ENCODE measurements around the gene AFG3L2.
"Not testable (repeated sequence)": the region's sequence is repeated elsewhere in the genome, so short reads cannot be mapped to it uniquely, and the experiment has no call there.

The AFG3L2 gene

DNA sequence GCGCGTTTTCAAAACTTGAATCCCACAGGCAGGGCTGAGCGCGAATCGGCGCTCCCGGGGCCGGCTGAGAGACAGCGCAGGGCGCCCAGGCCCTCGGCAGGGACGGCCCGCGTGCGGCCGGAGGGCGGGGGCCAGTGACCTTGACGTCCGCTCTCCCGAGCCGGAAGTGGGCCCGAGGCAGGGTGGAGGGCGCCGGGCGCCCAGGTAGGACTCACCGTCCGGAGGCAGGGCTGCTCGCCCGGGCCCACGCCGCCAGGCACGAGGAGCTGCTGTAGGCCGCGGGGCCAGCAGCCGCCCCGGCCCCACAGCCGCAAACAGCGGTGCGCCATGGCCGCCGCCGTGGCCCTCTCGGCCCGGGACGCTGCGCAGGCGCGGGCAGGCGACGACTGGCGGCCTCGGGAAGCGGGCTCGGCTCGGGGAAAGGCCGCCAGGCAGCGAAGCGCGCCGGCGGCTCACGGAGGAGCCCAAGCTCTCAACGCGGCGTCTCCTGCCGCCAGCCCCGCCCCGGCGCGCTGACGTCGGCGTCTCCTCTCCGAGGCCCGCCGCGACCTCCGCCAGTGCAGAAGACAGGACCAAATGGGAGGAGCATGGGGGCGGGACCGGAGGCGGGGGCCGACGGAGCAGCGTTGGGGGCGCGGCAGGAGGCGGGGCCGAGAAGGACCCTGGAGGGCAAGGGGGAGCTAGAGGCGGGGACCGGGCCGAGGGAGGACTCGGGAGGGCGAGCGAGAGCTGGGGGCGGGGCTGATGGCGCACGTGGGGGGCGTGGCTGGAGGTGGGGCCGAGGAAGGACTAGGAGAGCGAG, at the start of gene AFG3L2:
TSS of gene AFG3L2 (minus strand) at position 474 of the 802 bp plus-strand sequence. CDS start at position 329, 145 bp downstream.
- DNase-seq (ENCODE audit: low spot score), result peak; percentile 100

DNA sequence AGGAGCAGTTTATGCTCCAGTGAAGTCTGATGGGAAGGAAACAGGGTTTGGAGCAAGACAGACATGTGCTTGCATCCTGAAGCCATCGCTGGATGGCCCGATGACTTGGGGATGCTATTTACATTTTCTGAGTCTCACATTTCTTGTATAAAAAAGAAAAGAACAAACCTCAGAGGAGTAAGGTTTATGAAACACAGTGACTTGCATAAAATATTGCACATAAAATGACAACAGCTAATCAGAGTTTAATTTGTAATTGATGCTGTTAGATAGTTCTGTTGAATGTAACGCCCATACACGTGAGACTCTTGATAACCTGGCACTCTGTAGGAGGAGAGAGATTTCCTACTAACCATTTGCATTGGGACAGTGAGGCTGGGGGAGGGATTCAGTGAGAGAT, 47.2 kb upstream of the AFG3L2 start:
- no peak for DNase-seq (ENCODE audit: low spot score)

DNA sequence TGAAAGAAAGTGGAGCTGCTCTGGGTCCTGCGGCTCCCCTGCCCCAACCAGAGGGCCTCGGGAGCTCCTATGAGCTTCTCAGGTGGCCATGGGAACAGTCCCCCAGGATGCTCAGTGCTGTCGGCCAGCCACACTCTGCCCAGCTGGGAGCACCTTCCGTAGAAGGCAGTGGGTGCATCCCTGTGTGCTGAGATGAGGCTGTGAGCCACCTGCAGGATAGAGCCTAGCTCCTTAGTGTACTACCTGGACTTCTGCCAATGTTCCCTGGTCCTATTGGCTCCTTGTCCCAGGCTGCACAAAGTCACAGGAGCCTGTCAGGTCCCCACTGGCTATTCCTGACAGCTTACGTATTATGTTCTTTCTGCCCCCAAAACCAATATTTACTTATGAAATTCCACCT, 46.8 kb upstream of the AFG3L2 start:
- no peak for DNase-seq (ENCODE audit: low spot score)

DNA sequence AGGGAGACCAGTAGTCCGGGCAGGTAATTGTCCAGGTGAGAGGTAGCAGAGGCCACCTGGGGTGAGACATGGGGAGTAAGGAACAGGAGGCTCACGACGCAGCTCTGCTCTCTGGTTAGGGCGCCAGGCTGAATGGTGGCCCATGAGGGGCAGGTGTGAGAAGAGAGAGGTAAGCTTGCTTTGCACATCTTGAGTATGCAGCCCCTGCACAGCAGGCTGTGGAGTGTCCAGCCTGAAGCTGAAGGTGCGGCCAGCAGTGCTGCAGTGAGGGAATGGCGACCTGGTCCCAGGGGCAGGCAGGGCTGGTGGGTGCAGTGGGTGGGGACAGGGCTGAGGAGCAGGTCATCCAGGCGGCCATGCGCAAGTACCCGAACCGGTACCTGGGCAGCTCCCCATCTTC, 46.4 kb upstream of the AFG3L2 start:
- DNase-seq (ENCODE audit: low spot score), result no peak

DNA sequence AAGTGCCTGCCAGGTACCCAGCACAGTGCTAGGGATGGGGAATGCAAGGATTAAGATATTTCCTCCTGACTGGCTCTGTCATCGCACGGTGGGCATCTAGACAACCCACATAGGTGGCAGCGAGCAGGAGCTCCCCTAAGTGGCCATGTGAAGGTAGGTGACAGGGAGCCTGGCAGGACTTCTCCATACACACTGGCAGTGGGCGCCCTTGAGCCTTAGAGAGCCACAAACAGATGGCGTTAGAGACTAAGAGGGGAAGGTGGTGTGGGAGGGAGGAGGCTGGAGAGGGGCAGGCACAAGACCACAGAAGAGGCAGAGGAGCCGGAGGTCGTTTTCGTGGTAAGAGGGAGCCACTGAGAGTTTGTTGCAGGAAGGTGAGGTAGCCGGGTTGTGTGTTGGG, 45.9 kb upstream of the AFG3L2 start:
- DNase-seq (ENCODE audit: low spot score), result no peak

DNA sequence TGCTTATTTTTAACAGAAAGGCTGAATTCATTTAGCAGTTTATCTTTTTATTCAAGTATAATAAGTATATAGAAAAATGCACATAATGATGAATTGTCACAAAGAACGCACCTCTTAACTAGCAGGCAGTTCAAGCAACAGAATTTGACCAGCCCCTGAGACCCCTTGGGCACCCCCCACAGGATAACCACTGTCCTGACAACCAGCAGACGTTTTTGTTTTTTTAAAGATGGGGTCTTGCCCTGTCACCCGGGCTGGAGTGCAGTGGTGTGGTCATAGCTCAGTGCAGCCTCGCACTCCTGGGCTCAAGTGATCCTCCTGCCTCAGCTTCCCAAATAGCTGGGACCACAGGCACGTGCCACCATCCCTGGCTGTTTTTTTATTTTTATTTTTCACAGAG, 44.7 kb upstream of the AFG3L2 start:
- no peak for DNase-seq (ENCODE audit: low spot score)

DNA sequence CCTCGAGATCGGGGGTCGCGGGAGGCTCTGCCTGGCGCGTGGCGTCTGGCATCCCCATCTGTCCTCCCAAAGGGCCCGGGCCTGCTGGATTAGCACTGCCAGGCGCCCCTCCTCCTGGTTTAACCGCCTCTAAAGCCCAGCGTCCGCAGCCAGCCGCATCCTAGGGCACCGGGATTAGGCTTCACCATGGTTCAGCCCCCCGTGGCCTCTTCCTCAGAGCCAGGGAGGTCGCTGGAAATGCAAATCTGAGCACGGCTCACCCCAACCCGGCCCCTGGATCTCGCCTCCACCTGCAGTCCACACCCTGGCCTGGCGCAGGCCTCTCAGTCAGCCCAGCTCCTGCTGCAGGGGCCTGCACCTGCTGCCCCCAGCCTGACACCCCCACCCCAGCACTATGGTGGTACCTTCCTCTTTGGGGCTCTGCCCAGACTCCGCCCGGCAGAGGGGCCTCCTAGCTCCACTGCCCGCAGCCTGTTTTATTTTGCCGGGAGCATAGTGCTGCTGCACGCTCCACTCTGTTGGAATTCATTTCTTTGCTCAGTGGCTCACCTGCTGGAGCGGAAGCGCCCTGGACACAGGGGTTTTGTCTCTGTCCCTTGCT, 43.9 kb upstream of the AFG3L2 start:
- peak; percentile 19 for DNase-seq (ENCODE audit: low spot score)

DNA sequence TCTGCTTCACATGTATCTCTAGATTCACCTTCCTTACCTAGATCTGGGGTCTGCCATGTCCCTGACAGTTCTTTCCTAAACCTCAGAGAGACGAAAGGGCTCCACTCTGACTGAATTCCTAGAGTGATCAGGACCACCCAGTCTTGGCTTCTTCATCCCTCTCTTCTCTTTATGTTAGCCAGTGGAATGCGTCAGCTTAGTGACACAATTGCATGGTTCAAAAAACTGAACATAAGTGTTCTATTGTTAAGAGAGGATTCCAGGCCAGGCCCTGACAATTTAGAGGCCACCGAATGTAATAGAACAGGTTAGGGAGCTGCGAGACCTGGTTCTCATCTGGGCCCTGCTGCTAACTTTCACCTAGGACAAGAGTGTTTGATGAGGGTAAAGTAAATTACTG, 40.7 kb upstream of the AFG3L2 start:
- DNase-seq (ENCODE audit: low spot score), result no peak

DNA sequence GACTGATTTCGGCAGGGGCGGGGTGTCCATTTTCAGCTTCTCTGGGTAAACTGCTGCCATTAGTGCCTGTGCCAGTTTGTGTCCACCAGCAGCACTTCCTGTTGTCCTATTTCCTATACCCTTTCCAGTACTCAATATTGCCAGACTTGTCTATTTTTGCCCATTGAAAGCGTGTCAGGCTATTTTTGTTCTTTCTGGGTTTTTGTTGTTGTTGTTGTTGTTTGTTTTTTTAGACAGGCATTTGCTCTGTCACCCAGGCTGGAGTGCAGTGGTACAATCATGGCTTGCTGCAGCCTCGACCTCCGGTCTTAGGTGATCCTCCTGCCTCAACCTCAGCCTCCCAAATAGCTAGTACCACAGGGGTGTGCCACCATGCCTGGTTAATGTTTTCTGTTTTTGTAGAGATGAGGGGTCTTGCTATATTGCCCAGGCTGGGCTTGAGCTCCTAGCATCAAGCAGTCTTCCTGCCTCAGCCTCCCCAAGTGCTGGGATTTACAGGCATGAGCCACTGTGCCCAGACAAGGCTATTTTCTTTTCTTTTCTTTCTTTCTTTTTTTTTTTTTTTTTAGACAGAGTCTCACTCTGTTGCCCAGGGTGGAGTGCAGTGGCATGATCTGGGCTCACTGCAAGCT, 39.2 kb upstream of the AFG3L2 start:
- no peak for DNase-seq (ENCODE audit: low spot score)

DNA sequence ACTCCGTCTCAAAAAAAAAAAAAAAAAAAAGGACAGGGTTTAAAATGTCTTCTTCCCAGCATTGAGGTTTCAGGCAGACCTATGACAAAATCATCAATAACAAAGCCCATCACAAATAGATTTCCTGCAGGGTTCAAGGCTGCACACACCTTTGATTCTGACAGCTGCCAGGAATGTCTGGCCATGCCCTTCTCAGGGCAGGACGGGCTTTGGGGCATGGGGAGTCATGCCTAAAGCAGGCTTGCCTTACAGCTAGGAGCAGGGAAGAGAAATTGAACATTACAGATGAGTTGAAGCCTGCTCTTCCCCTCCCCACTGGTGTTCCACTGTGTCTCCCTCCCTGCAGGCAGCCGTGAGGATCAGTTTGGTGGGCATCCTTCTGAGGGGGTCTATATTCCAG, 34.4 kb upstream of the AFG3L2 start:
- no peak for DNase-seq (ENCODE audit: low spot score)

DNA sequence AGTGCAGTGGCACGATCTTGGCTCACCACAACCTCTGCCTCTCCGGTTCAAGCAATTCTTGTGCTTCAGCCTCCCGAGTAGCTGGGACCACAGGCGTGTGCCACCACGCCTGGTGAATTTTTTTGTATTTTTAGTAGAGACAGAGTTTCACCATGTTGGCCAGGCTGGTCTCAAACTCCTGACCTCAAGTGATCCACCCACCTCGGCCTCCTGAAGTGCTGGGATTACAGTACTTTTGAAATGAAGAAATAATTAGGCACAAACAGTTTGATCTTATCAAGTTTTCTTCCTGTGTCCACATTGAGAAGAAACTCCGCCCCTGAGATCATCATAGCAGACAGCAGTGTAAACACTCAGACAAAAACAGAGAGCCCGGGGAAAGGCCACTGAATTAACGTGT, 33.7 kb upstream of the AFG3L2 start:
- not testable (repeated sequence) for DNase-seq (ENCODE audit: low spot score)

DNA sequence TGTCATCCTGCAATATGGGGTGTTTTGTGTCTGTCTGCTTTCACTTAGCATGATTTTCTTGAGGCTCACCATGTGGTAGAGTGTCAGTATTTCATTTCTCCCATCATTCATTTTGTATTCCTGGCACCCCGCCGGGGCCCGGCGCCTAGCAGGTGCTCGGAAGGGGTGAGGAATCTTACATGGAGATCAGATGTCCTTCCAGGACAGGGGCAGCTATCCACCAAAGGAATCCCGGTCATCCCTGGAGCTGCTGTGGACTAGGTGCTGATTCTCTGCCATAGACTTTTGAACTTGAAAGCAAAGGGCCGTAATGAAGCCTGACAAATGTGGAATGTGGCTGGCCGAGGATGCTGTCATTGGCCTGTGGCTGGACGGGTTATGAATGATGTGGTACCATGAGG, 33.1 kb upstream of the AFG3L2 start:
- no peak for DNase-seq (ENCODE audit: low spot score)

DNA sequence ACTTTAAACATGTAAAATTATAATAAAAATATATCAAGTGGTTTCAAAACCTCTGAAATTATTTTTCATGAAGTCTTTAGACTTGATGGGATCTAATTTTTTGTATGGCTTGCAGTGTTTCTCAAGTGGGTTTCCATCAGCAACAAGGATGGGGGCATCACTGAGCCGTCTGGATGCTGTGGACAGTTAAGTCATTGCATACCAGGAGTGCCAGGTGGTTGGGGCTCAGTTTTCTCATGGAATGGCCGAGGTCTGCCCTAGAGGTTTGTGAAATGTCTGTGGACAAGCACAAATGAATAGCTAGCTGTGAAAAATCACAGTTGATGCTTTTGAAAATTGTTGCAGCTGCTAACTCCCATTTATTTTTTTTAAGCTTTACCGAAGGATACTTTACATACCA, 32.4 kb upstream of the AFG3L2 start:
- DNase-seq (ENCODE audit: low spot score), result no peak

DNA sequence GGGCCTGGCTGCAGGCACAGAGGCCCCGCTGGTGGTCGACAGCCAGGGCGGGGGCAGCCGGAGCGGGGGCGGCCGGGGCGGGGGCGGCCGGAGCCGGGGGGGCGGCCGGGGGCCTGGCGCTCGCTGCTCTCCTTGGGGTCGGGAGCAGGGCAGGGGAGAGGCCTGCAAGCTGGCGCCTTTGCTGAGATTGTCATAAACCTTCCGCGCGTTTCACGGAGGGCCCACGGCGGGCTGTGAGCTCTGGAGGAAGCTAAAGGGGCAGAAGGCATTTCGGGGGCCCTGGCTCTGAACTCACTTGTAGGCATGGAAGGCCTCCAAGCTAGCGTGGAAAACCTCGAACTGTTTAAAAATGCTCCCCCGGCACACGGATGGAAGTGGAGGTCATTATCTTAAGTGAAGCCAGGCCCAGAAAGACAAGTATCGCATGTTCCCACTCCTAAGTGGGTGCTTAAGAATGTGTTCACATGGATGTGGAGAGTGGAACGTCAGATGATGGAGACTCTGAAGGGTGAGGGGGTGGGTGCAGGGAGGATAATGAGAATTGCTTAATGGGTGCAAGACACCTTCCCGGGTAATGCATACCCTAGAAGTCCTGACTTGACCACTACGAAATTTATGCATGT, 31.3 kb upstream of the AFG3L2 start:
- DNase-seq (ENCODE audit: low spot score), result peak; percentile 28

DNA sequence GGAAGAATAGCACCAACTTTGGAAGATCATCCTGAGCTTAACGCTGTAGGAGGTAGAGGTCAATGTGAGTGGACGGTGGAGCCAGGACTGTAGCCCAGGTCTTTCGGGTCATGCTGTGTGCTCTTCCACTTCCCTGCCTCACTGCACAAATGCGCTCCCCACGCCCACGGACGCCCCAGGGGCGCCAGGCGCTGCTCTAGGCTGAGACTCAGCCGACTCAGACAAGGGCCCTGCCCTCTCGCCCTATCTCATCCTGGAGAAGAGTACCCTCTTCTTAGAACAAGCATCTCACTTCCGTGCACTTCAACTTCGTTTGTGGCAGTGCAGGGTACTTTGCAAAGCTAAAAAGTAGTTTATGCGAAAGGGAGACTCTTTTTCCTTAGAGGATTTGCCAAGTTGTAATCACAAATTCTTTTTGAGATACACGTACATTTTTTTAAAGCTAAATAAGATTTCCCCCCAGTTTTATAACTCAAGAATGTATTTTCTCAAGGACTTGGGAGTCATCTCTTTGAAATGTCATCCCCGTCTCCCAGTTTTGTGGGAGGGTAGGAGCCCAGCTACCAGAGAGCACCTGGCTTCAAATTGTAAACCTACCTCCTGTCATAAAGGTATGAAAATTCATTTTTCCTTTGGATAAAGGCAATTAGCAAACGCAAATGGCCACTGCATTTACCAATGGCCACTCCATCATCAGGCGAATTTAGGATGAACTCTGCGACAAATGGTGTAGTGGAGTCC, 29.5 kb upstream of the AFG3L2 start:
- no peak for DNase-seq (ENCODE audit: low spot score)

DNA sequence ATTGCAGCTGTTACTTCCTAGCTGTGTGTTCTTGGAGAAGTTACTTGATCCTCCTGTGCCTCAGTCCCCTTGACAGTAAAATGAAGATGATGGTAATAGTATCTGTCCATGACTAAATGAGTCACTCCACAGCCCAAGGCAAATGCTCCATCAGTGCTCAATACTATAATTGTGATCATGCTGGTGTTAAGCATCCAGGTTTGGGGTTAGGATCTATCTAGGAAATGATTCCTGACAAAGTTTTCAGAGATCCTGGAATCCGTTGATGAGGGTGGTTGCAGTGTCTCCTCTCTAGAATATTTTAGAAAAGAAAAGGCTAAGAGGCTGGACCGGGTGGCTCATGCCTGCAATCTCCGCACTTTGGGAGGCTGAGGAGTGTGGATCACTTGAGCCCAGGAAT, 28.0 kb upstream of the AFG3L2 start:
- no peak for DNase-seq (ENCODE audit: low spot score)

DNA sequence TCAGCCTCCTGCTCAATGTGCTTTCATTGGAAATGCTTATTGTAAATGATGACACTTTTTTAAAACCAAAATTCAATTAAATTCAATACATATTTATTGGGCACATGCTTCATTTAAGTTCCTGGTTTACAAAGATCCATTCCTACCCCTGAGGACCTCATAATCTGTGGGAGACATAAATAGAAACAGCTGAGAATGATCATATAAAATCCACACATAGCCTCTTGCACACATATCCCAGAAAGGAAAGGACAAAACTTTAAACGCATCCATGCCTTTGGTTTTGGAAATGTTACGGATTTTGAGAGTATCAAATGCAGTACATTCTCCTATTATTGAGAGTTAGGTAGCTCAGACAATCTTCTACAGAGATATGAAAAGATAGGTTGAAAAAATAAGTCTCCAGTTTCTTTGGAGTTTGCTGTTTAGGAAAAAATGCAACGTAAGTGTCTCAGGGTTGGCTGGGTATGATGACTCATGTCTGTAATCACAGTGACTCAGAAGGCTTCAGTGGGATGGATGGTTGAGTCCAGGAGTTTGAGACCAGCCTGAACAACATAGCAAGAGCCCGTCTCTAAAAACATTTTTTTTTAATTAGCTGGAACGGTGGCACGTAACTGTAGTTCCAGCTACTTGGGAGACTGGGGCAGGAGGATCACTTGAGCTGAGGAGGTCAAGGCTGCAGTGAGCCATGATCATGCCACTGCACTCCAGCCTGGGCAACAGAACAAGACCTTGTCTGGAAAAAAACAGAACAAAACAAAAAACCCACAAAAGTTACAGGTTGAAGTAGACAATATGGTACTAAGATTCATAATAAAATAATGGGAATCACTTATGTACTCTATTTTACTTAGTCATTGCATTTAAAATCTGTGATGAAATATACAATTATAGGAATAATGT, 26.8 kb upstream of the AFG3L2 start:
- DNase-seq (ENCODE audit: low spot score), result no peak

DNA sequence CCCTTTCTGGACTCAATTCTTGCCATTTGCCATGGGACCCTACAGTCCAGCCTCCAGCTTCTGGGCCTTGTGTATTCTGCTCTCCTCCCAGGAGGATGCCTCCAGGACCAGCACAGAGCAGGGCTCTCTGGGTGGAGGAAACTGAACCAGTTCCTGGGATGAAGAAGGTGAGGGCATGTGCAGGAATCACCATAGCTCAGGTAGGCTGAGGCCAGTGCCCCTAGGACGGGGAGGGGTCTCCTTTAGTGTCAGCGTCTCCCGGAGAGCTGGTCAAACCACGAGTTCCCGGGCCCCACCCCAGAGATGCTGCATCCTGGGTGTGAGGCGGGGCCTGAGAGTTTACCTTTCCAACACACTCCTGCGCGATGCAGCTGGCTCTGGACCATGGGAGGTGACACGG, 24.9 kb upstream of the AFG3L2 start:
- no peak for DNase-seq (ENCODE audit: low spot score)

DNA sequence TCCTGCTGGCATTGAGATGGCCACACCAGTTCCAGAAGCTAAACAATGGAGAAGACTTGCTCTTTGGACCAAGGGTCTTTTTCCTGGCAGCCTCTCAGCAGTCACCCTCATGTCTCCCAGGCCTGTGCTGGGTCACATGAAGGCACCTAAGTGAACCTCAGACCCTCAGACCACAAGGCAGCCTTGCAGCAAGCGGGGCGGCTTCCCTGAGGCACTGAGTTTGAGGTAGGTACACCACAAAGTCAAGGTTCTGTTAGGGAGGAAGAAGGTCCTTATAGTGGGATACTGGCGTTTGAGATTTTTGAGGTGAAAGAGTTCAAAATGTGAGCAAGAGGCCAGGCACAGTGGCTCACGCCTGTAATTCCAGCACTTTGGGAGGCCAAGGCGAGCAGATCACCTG, 22.2 kb upstream of the AFG3L2 start:
- no peak for DNase-seq (ENCODE audit: low spot score)

DNA sequence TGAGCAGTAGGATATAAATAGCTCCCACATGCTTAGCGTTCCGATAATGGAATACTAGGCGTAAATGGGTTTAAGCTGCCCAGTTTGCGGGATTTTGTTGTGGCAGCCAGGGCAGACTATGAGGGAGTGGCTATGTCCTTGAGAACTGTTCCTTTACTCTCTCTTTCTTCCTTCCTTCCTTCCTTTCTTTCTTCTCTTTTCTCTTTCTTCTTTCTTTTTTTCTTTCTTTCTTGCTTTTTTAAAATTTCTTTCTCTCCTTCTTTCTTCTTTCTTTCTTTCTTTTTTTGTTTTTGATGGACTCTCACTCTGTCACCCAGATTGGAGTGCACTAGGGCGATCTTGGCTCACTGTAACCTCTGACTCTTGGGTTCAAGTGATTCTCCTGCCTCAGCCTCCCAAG, 21.6 kb upstream of the AFG3L2 start:
- no peak for DNase-seq (ENCODE audit: low spot score)

DNA sequence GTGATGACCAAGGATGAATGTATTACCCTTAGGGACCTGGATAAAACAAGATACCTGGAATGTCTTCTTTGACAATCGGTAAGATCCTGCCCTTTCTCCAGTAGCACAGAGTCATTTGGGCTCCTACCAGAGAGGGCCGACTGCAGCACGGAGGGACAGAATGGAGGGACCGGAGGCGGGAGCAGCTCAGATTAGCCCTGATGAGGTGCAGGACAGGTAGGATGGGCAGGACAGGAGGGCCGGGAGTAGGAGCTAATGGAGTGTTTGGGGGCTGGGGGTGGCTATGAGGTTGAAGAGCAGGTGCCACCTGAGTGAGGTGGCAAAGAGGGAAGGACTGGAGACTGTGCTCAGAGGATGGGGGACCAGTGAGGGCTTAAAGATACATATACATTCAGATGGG, 20.8 kb upstream of the AFG3L2 start:
- DNase-seq (ENCODE audit: low spot score), result no peak

Measured in putamen (tissue), 1 donor.